MV-4-11 (cell line): Measurements from ENCODE around the gene PMVK.

Source experiments
- DNase-seq: peaks from one replicate; lab custom pipeline; 2025; lab: John Stamatoyannopoulos, UW

PMVK gene

GRCh38 chr1:154878371-154879037, 58.0 kb downstream of the PMVK start:
- peak; percentile 37 for DNase-seq

GRCh38 chr1:154877370-154877974, 59.0 kb downstream of the PMVK start:
- no peak for DNase-seq

- no peak for DNase-seq
Measured at GRCh38 chr1:154876842-154877369, 59.6 kb downstream of the PMVK start.
